Muscle layer of colon (tissue), 2 donors: ENCODE data around the gene ADCY4.
A peak's percentile ranks its signal among the peaks of the same experiment; 100 is the strongest.
"Not testable (repeated sequence)": the region's sequence is repeated elsewhere in the genome, so short reads cannot be mapped to it uniquely, and the experiment has no call there.

Experiments
- H3K27ac ChIP-seq: one replicate; pipeline ENCODE4 v1.7.0; 2013; ENCODE audit warnings: low read depth, mild to moderate bottlenecking, low read length, moderate library complexity
- H3K27me3 ChIP-seq, 2 donors: one replicate each; pipeline ENCODE4 v1.7.0; 2013; ENCODE audit warnings: low read length in 2 of 2, mild to moderate bottlenecking in 2 of 2; ENCODE audit not compliant: insufficient read depth in 2 of 2, control insufficient read depth in 1 of 2
- H3K36me3 ChIP-seq: one replicate; pipeline ENCODE4 v1.7.0; 2013; ENCODE audit warnings: mild to moderate bottlenecking, low read length; ENCODE audit not compliant: insufficient read depth
- H3K4me1 ChIP-seq: one replicate; pipeline ENCODE4 v1.7.0; 2013; ENCODE audit warnings: mild to moderate bottlenecking, low read length; ENCODE audit not compliant: insufficient read depth
- H3K4me3 ChIP-seq, 2 donors: one replicate each; pipeline ENCODE4 v1.7.0; 2013; ENCODE audit warnings: low read length in 2 of 2, low read depth in 1 of 2, mild to moderate bottlenecking in 1 of 2, moderate library complexity in 1 of 2
- H3K9ac ChIP-seq: one replicate; pipeline ENCODE4 v1.7.0; 2013; ENCODE audit warnings: low read length
- H3K9me3 ChIP-seq: one replicate; pipeline ENCODE4 v1.7.0; 2013; ENCODE audit warnings: mild to moderate bottlenecking, low read length
- donor health status: abdominal sarcoma.
- donor health status: Adenocarcinoma of cecum.

The ADCY4 gene

GRCh38 chr14:24365600-24366412, 30.9 kb upstream of the ADCY4 start:
- Histone ChIP-seq H3K4me3 (peak overlapping the region in 1 of 2 donors; percentile 84), H3K27me3 (no peaks in the 10 kb centered on the region), H3K36me3 (no peaks in the 10 kb centered on the region), H3K4me1 (peaks cover 24% of the 10 kb centered on the region), H3K27ac (peak overlapping the region; percentile 99), H3K9me3 (no peaks in the 10 kb centered on the region), H3K9ac (peak overlapping the region; percentile 95)

GRCh38 chr14:24364841-24365240, 30.0 kb upstream of the ADCY4 start:
- no peak overlapping the region for H3K4me3 ChIP-seq
- H3K36me3 ChIP-seq: no peaks in the 10 kb centered on the region
- no peaks in the 10 kb centered on the region for H3K9me3 ChIP-seq
- H3K4me1 ChIP-seq: peaks cover 24% of the 10 kb centered on the region
- H3K27me3 ChIP-seq: no peaks in the 10 kb centered on the region
- peak overlapping the region; percentile 99 for H3K27ac ChIP-seq
- no peak overlapping the region for H3K9ac ChIP-seq

GRCh38 chr14:24363401-24363800, 28.5 kb upstream of the ADCY4 start:
- no peak overlapping the region for H3K4me3 ChIP-seq
- H3K9me3 ChIP-seq: no peaks in the 10 kb centered on the region
- no peaks in the 10 kb centered on the region for H3K36me3 ChIP-seq
- no peak overlapping the region for H3K27ac ChIP-seq
- H3K27me3 ChIP-seq: no peaks in the 10 kb centered on the region
- peaks cover 24% of the 10 kb centered on the region for H3K4me1 ChIP-seq
- H3K9ac ChIP-seq: no peak overlapping the region

GRCh38 chr14:24362241-24362960, 27.5 kb upstream of the ADCY4 start:
- Histone ChIP-seq H3K27me3 (no peaks in the 10 kb centered on the region), H3K9ac (no peak overlapping the region), H3K9me3 (no peaks in the 10 kb centered on the region), H3K4me3 (no peak overlapping the region), H3K27ac (no peak overlapping the region), H3K4me1 (peaks cover 21% of the 10 kb centered on the region), H3K36me3 (no peaks in the 10 kb centered on the region)

- Histone ChIP-seq H3K36me3 (no peaks in the 10 kb centered on the region), H3K9me3 (no peaks in the 10 kb centered on the region), H3K4me1 (peaks cover 13% of the 10 kb centered on the region), H3K4me3 (no peak overlapping the region), H3K9ac (no peak overlapping the region), H3K27me3 (no peaks in the 10 kb centered on the region), H3K27ac (no peak overlapping the region)
Observed at GRCh38 chr14:24361326-24361725, 26.5 kb upstream of the ADCY4 start.

- Histone ChIP-seq H3K9me3 (no peaks in the 10 kb centered on the region), H3K36me3 (no peaks in the 10 kb centered on the region), H3K27ac (no peak overlapping the region), H3K4me3 (no peak overlapping the region), H3K27me3 (no peaks in the 10 kb centered on the region), H3K9ac (no peak overlapping the region), H3K4me1 (peaks cover 3% of the 10 kb centered on the region)
Observed at GRCh38 chr14:24360281-24360680, 25.4 kb upstream of the ADCY4 start.

GRCh38 chr14:24356208-24356607, 21.3 kb upstream of the ADCY4 start:
- Histone ChIP-seq H3K4me1 (no peaks in the 10 kb centered on the region), H3K27me3 (peaks cover 0 to 7% of the 10 kb centered on the region in 2 donors), H3K27ac (no peak overlapping the region), H3K4me3 (no peak overlapping the region), H3K9ac (no peak overlapping the region), H3K36me3 (no peaks in the 10 kb centered on the region), H3K9me3 (no peaks in the 10 kb centered on the region)

GRCh38 chr14:24355009-24355408, 20.1 kb upstream of the ADCY4 start:
- H3K27ac ChIP-seq: no peak overlapping the region
- no peaks in the 10 kb centered on the region for H3K4me1 ChIP-seq
- peaks cover 0 to 9% of the 10 kb centered on the region in 2 donors for H3K27me3 ChIP-seq
- no peaks in the 10 kb centered on the region for H3K36me3 ChIP-seq
- no peak overlapping the region for H3K4me3 ChIP-seq
- H3K9ac ChIP-seq: no peak overlapping the region
- no peaks in the 10 kb centered on the region for H3K9me3 ChIP-seq

- H3K4me3 ChIP-seq, H3K9me3 ChIP-seq, H3K27ac ChIP-seq, H3K36me3 ChIP-seq, H3K9ac ChIP-seq, H3K4me1 ChIP-seq, H3K27me3 ChIP-seq: not testable (repeated sequence)
Observed at GRCh38 chr14:24354482-24354825, 19.6 kb upstream of the ADCY4 start.

GRCh38 chr14:24353559-24354481, 18.9 kb upstream of the ADCY4 start:
- H3K27ac ChIP-seq: no peak overlapping the region
- no peaks in the 10 kb centered on the region for H3K4me1 ChIP-seq
- H3K36me3 ChIP-seq: no peaks in the 10 kb centered on the region
- no peak overlapping the region for H3K4me3 ChIP-seq
- no peak overlapping the region for H3K9ac ChIP-seq
- H3K9me3 ChIP-seq: no peaks in the 10 kb centered on the region
- peaks cover 0 to 9% of the 10 kb centered on the region in 2 donors for H3K27me3 ChIP-seq

GRCh38 chr14:24351517-24351916, 16.6 kb upstream of the ADCY4 start:
- H3K9me3 ChIP-seq: no peaks in the 10 kb centered on the region
- H3K9ac ChIP-seq: no peak overlapping the region
- H3K4me3 ChIP-seq: no peak overlapping the region
- no peaks in the 10 kb centered on the region for H3K4me1 ChIP-seq
- no peak overlapping the region for H3K27ac ChIP-seq
- H3K36me3 ChIP-seq: no peaks in the 10 kb centered on the region
- peaks cover 0 to 9% of the 10 kb centered on the region in 2 donors for H3K27me3 ChIP-seq
